NCI-H1930 (cell line): Measurements from ENCODE around the gene EPHA3.
A peak's percentile ranks its signal among the peaks of the same experiment; 100 is the strongest.

ENCODE experiments used
- DNase-seq, 2 experiments: peaks; one replicate each; lab custom pipeline; 2025; lab: John Stamatoyannopoulos, UW

Gene EPHA3

DNA sequence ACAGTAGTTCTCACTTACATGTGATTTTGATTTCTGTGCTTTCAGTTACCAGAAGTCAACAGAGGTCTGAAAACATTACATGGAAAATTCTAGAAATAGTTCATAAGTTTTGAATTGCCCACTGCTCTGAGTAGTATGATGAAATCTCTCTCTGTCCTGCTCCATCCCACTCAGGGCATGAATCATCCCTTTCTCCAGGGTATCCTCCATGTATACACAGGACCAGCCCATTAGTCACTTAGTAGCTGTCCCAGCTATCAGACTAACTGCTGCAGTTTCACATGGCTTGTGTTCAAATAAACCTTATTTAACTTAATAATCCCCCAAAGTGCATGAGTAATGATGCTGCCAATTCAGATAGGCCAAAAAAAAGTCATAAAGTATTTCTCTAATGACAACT, 38.6 kb downstream of the EPHA3 start:
- peak in 1 of 2 experiments; percentile 1 for DNase-seq

DNA sequence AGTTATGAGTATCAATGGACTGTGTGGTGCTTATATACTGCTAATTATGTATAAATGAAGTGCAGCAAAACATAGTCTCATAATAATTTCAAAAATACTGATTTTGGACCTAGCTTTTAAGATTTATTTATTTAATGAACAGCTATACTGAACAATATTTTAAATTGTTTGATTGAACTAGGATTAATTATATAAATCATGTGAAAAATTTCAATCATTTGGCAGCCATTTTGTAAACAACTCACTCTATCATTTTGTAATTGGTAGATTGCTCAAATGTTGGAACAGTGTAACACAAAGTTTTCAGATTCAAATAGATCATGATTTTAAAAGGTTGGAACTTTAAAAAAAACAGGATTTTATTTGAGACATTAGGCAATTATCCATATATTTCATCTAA, 47.0 kb downstream of the EPHA3 start:
- DNase-seq: no peak

DNA sequence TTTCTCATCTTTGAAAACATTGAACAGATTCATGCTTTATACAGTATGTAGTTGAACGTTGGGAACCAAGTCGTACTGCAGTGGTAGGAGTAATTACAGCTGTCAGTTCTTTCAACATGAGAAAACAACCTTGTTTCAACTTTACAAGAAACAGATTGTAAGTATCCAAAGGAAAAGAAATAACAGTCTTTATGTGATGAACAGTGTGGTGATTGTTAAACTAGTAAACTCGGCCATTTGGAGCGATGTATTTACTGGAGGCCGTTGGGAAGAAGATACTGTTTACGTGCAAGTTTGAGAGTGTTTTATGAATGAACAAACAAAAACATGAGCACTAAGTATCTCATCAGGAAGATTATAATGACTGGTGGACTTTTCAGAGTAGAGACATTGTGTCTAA, 48.4 kb downstream of the EPHA3 start:
- no peak for DNase-seq

DNA sequence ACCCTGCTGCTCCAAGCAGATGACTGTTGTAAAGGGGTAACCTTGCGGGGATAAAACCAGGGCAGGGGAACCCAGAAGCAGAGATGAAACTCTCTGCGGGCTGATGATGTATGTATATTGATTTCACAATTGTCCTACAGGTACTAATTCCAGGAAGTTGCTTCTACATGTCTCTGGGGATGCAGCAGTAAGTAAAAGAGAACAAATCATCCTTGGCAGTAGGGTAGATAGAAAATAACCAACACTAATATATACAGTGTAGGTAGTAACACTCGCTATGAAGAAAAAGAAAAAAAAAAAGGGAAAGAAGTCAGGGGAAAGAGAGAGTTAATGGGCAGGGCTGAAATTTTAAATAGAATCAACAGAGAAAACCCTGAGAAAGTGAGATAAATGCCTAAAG, 50.2 kb downstream of the EPHA3 start:
- DNase-seq: no peak

DNA sequence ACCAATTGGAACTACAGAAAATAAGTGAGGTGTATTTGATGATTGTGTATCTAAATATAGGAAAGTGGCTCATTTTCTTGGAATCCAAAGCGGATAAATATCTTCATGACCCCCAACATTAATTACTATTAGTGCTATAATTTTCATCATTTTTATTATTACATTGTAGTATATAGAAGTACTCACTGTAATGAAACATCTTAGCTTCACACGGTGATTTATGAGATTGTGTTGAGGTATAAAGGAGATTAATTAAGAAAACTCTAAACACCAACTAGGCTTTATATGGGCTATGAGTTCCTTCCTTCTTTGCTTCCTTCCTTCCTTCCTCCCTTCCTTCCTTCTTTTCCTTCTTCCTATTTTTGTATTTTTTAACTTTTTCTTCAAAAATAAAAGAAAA, 52.2 kb downstream of the EPHA3 start:
- no peak for DNase-seq

DNA sequence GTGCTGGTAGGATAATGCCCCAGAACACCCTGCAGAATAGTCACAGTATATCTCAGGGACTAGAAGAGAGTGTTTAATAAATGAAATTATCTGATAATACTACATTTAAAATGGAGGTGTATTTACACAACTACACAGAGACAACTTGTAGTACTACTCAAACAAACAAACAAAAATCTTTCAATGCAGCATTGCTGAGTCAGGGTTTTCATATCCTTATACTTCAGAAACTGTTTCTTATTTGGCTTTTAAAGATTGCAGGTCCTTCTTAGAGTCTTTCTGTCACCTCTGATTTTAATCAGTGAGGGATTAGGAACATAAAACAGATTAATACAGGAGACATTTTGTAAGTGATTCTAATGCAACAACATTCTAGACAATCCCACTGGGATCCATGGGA, 57.4 kb downstream of the EPHA3 start:
- no peak for DNase-seq

DNA sequence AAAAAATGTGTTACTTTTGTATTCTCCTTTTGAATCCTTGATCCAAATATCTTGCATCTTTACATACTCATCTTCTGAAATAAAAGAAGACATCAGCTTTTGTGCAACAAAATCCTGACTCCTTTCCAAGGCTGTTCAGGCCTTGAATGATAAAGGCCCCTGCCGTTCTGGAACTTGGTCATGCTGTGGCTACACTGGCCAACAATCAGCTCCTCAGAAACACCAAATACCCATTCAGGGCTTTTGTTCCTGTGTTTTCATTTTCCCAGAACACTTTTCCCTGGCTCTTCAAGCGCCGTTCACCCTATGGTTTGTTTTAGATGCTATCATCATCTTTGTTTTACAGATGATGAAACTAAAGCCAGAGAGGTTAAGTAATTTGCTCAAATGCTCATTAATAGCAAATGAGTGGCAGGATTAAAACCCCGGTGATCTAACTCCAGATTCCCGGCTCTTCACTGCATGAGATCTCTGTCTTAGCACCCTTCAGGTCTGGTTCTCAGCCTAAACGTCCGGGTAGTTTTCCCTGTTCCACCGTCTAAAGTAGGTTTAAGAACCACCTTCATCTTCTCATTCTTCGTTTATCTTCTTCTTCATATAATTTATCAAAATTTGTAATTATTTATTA, 58.3 kb downstream of the EPHA3 start:
- DNase-seq: no peak

DNA sequence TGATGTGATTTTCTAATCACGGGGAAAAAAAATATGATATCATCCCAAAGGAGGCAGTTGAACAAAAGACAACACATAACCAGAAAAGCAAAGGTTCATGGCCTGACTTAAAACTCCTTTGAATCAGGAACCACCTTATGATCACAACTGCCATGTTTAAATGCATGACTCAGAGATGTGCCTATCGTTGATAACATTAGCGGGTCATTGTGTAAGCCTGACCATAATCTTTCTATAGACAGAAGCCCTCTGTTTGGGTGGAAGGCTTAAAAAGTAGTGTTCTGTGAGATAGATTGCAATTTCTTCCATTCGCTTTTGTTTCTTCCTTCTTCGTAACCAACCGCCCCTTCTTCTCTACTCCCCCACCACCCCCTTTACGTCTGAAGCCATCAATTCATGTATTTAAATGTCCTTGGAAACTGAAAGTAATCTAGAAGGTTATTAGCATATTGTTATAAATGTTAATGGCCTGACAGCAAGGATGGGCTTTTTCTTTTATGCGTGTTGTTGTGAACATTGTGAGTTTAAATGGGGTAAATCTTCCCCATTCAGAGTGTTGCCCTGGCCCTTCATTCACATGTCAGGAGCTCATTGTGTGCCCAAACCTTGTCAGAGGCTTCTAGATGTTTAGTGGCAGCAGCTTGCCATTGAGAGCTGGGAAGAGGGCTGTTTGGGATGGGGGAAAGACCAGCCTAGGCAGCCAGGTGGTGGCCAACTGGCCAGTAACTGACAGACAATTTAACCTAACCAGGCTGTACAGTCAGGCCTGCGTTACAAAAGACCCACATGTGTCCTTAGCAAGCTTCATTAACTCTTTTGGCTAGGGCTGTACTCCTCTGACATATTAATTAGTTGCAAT, 64.5 kb downstream of the EPHA3 start:
- no peak for DNase-seq

DNA sequence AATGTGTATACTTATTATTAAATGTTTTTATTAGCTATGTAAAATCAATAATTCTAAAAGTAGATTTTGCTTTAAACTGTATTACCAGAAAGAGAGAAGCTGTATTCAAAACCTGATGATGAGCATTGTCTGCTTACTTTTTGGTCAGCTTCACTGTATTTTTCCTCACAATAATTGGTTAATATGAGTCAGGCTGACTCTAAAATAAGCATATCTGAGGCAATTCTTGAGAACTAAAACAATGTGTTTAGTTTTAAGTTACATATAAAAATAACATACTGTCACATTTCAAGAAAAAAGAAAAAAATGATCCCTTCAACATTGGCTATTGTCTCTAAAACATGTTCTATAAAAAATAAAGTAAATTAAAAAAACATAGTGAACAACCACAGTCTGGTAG, 66.1 kb downstream of the EPHA3 start:
- no peak for DNase-seq

DNA sequence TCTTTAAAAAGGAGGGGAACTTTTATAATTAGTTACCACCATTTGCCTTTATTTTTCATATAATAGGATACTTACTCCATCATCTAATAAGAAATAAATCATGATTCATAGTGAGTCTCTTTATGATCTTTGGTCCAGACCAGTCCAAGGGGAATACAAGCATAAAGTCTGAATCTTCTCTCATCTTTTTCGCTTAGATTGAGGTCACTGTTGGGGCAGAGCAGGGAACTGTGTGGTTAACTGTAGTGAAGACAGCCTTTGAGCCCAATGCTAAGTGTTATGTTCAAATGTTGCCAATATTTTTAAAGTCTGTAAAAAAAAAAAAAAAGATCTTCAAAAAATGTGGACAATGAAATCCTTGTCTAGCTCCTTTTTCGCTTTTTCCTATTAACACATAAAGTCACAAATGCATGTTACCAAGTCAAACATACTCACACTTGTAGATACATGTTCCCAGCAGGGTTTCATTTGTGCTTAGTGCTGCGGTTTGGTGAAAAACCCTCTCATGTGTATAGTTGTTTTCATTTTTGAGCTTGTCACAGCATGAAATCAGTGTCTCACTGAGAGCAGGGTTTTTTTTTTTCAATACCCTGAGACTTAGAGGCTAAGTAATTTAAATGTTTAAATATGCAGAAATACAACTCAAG, 72.1 kb downstream of the EPHA3 start:
- no peak for DNase-seq

DNA sequence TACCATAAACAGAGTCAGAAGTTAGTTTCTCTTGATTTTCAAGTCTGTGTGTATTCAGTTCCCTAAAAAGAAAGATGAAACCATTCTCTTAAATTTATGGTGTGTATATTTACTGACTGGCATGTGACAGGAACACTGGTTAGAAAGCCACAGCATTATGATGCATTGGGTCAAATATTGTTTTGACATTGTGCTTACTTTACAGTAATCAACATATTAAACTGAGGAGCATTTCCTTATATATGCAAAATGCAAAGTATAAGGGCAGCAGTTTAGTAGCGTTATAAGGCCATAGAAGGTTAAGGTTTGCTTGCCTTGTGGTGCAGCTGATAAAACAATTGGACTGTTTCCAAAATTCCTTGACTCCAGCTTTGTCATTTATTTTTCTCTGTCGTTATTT, 72.9 kb downstream of the EPHA3 start:
- no peak for DNase-seq

DNA sequence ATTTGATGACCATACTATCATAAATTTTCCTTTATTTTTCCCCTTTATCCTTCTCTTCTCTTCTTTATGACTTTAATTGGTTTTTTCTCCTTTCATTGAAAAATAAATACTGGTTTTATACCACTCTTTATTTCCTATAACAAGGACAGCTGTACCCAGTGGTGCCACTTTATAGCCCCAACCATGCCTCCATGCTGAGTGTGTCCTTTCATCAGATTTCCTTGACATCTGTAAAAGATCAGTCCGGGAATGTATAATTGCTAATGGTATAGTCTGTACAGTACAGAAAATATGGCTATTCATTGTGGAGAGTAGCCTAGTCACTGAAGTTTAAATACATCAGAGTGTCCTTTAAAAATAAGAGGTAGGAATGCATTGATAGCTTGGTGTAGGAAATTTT, 74.6 kb downstream of the EPHA3 start:
- DNase-seq: no peak

DNA sequence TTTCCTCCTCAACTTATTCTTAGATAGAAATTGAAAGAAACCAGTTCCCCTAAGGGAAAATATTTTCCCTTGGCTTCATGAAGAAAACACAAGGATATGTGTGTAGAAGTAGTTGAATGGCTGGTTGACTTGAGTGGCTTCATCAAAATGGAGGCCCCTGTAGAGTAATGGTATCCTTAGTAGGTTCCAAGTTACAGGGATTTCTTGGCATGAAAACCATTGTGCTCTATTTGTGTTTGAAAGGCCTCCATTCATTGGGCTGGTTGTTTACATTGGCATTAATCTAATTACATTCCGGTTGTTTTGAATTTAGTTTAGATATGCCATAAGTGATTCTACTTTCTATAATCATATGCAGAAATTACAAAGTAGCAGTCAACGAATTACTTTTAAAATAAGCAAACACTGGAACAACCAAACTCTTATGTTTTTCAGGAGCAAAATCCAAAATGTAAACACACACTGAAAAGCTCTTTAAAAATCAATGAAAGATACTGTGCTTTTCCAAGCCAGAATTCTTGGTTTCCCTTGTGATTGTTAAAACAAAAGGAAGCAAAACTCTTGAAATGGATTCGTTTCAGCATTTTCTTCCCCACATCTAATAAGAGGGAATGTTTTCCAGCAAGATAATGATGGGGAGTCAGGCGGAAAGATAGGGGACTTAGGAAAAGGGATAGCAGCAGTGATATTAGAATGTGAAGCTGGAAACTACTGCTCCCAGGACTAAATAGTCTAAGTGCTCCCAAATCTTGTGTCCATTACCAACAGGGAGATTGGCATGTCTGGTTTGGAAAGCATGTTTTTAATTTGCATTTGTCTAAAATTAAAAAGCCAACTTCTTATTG, 77.0 kb downstream of the EPHA3 start:
- DNase-seq: no peak

DNA sequence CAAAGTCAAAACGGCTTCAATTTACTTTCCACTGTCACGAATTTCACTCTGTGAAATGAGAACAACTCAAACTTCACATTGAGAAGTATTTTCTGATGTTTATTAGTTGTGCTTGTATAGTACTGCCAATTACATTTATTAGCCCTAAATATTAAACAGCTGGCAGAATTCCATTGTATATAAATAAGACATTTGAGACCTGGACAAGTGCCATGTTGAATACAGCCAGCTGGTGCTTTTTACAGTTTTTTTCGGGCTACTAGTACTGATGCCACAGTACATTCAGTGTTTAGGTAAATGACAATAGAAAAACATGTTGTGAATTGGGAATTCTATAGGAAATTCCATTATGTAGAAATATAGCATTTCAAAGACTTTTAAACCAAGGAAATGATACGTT, 79.0 kb downstream of the EPHA3 start:
- DNase-seq: no peak

DNA sequence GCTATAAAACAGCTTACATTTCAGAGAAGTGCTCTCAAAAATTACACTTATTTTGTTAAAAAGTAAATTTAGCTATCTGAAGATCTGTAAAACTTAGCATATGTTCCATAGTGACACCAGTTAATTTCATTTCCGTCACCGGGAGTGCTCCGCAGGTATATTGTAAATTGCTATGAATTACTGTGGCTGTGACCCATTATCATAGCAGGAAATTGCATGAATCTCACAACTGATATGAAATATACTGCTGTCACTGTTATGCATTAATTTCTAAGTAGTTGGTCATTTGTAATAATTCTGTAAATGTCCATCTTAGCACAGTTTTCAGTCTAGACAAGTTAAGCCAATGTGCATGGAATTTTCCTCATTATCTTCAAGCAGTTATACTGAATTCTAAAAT, 91.2 kb downstream of the EPHA3 start:
- no peak for DNase-seq

DNA sequence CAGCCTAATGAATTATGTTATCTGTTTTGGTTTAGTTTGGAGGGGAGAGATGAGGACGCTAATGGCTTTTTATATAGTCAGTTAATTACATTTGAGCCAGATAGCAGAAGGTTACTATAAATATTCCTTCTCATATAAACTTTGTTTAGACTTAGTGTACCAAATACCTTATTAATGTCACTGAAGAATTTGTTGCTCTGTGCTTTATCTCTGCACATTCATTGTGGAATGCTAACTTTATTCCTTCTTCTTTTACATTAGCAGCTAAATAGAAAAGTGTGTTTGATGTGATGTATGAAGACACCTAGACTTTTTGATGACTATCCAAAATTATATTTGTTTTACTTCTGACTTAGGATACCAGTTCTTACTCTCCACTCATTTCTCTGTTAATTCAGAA, 105.2 kb downstream of the EPHA3 start:
- no peak for DNase-seq

DNA sequence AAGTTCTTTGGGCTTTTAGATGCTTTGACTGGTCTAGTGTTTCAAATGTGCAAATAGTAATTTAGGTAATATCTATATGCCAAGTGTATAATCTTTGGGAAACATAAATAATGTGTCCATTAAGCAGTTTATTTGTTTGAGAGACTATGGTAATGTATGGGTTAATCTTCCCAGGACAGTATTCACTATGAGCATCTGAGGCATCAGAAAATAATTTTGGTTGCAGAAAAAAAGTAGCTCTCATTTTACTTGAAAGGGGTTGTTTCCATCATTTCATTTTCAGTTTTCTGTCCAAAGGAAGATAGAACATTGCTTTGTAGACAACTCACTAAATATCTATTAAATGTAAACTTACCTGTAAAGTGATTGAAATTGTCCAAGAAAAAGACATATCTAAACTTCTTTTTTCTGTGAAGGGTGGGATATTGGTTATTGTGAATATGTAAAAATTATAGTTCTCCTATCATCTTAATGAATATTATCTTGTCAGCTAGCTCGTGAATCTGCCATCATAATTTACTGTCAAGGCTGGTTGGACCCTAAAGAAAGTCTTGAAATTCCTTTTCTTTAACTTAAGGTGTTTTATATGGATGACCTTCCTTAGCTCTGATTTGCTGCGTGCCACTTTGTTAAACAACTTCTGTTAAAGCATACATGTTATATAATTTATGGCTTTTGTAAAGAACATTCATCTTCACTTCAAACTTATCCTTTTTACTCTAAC, 108.8 kb downstream of the EPHA3 start:
- DNase-seq: no peak

DNA sequence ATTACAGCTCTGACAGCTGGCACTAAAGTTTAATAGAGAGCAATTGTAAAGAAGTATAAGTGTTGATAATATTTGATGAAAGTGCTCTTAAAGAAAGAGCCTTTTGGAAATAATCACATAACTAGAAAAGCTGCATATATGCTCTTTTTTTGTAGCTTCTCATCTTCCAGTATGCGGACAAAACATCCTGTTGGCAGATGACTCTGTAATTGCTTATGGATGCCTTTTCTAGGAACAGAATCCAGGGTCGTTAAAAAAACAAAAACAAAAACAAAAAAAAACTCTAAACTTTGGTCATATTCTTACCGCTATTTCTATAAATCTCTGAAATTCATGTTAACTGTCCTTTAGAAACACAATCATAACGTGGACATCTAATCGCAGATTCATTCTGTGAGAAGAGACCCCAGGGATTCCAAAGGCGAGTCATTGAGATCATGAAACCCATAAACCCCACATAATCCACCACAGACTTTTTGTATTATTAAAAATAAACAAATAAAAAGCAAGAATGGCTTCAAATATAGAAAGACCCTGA, 109.8 kb downstream of the EPHA3 start:
- DNase-seq: no peak

DNA sequence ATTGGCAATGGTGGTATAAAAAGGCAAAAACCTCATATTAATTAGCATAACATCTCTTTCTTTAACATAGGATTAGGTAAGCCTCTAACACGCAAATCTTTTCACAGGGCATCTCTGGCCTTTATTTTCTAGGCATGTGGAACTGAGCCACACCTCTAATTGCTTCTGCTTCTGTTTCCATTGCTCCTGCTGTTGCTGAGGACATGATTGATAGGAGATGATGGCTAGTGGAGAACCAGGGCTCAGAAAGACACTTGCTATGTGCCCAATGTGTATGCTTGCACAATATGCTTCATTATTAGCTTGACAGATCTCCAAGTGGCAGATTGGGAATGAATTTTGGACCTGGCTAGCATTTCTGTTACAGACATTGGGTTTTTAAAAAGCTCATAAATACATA, 114.5 kb downstream of the EPHA3 start:
- DNase-seq: no peak

DNA sequence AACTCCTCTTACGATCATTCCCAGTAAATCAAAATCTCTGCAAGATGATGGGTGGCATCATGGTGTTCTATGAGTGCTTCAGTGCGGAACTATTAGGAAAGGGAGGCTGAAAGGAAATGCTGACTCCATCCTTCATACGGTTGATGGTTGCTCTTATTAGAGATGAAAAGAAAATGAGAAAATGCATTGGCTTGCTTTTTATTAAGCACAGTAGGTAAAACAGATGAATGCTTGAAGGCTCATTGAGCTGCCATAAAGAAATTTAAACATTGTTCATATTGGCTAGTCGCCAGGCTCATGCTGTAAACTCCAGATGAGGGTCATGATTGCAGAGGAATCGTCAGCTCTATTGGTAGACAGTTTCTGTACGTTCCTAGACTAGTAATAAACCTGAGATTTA, 115.8 kb downstream of the EPHA3 start:
- peak; percentile 11 to 18 for DNase-seq

DNA sequence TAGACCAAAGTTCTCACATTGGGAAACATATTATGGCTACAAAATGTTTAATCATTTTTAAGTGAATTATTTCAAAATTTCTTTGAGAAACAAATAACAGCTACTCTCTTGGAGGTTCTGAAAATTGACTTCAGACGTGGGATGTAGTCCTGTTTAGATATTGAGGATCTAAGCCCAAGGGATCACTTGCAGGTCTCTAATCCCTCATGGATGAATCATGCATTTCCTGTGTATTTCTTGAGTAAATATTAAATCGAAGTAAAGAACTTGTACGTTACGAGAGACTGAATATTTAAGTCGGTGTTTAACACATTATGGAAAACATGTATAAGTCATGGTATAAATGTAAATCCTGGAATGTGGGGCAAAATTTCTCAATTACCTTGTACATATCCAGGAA, 119.8 kb downstream of the EPHA3 start:
- no peak for DNase-seq
